Iris pigment epithelial cell (primary cell): ENCODE measurements around the gene RFWD3.

ENCODE experiments used
- DNase-seq: peaks from one replicate; pipeline ENCODE4 v3.0.0-alpha.2; 2011; ENCODE audit warnings: low read depth

The RFWD3 gene

GRCh38 chr16:74666010-74666421 lies 661 bp downstream of the RFWD3 start:
- DNase-seq, result no peak

- DNase-seq, result no peak
These were observed 5.6 kb downstream of the RFWD3 start for GRCh38 chr16:74661064-74661463.

GRCh38 chr16:74660383-74660782 lies 6.3 kb downstream of the RFWD3 start:
- no peak for DNase-seq

- no peak for DNase-seq
These were observed 7.6 kb downstream of the RFWD3 start for GRCh38 chr16:74659041-74659440.

DNA sequence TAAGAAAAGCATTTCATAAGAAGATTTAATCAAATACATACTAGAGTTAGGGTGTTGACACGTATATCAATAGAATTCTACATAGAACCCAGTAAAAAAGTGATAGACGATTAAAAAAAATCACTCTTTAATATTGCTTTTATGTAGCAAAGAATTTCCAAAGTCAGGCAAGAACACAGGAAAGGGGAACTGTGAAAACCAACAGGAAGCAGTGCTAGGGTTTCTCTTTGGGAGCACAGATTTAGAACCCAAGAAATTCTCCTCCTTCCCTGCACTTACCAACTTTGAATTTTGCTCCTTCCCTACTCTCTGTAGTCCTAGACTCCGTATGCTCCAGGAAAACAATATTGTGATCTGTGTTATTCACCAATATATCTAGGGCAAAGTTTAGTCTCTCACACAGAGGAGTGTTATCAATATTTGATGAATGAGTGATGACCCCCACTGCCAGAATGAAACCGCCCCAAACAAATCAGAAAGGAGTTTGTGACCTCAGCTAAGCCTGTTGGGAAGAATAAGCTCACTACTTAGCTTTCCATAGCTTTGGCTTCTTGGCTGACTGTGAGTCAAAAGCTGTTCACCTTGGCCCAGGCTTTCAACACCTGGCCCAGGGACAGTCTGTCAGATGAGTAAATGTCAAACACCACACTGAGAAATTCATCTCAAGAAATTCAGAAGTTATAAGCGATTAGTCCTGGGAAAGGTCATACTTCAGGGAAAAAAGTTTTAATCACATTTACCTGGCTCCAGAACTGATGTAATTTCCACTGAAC lies 8.6 kb downstream of the RFWD3 start:
- DNase-seq, result no peak

- DNase-seq, result no peak
These were observed 12.1 kb downstream of the RFWD3 start for GRCh38 chr16:74654536-74655050.

DNA sequence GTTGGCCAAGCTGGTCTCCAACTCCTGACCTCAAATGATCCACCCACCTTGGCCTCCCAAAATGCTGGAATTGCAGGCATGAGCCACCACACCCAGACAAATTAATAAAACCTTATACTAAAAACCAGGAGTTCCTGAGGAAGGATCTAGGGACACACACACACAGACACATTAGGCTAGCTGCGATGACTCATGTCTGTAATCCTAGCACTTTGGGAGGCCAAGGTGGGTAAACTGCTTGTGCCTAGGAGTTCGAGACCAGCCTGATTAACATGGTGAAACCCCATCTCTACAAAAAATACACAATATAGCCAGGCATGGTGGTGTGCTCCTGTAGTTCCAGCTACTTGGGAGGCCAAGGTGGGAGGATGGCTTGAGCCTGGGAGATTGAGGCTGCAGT lies 13.8 kb downstream of the RFWD3 start:
- DNase-seq, result peak; percentile 37

- no peak for DNase-seq
These were observed 14.4 kb downstream of the RFWD3 start for GRCh38 chr16:74652249-74652648.

DNA sequence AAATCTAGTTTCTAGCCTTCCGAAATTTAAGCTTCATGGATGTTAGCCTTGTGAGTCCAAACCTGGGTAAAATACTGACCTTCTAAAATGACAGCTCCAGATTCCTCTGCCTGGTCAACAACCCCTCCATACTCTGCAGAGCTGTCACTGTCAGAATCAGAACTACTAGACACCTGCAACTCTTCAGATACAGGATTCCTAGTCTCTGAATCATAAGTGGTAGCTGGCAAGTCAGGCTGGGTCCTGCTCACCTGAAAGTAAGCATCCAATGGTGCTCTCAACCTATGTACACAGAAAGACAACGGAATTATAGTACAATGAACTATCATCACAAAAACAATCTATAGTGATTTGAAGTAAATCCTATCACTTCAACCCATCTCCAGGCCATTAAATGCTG lies 14.8 kb downstream of the RFWD3 start:
- no peak for DNase-seq

DNA sequence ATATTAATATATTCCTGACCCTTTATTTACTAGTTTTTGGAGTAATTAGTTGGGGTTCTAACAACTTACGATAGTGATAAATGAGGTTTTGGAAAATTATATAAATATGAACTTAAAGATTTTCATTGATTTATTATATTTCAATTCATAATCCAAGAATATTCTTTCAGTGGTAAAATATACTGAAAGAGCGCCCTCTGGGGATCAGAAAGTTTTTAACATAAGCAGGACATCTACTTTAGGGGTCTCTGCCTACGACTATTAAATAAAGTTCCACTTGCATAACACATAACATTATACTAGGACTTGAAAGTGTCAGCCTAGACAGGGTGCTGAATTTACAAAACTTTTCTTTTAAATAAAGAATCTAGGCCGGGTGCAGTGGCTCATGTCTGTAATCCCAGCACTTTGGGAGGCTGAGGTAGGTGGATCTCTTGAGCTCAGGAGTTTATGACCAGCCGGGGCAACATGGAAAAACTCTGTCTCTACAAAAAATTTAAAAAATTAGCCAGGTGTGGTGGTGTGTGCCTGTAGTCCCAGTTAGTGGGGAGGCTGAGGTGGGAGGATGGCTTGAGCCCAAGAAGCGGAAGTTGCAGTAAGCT lies 15.6 kb downstream of the RFWD3 start:
- no peak for DNase-seq

DNA sequence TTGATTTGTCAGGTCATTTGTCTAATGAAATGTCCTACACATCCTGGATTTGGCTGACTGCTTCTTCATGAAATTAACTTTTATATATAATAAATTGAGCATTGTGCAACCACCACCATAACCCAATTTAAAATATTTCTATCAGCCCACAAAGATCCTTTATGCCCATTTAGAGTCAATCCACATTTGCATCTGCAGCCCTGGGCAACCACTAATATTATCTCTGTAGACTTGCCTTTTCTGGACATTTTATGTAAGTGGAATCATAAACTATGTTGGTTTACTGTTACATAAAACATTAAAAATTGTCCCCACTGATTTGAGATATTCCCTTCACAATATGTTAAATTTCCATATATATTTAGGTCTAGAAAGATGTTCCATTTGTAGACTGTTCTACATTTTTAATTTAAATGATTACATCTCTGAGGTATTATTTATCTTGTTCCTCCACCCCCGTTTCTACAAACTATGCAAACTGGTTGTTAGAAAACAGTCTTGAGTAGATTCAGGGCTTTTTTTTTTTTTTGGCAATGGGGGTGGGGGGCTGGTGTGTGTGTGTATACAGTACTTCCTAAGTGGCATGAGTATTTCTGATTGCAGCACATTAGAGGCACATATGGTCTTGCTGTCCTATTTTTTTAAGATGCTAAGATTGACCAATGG lies 16.7 kb downstream of the RFWD3 start:
- no peak for DNase-seq

DNA sequence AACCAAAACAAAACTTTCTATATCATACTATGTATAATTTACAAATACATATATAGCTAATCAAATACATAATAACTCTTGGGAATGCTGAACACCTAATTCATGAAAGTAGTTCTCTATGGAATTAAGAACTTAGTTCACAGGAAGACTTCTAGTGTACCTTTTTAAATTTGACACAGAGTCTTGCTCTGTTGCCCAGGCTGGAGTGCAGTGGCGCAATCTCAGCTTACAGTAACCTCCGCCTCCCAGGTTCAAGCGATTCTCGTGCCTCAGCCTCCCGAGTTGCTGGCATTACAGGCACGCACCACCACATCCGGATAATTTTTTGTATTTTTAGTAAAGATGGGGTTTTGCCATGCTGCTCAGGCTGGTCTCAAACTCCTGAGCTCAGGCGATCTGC lies 24.7 kb downstream of the RFWD3 start:
- DNase-seq, result no peak

GRCh38 chr16:74637742-74638453 lies 28.8 kb downstream of the RFWD3 start:
- no peak for DNase-seq

GRCh38 chr16:74635303-74635702 lies 31.4 kb downstream of the RFWD3 start:
- no peak for DNase-seq

- DNase-seq, result no peak
These were observed 33.0 kb downstream of the RFWD3 start for GRCh38 chr16:74633686-74634085.

- no peak for DNase-seq
These were observed 39.0 kb downstream of the RFWD3 start for GRCh38 chr16:74627506-74628220.

GRCh38 chr16:74626741-74627416 lies 39.8 kb downstream of the RFWD3 start:
- DNase-seq, result no peak

- DNase-seq, result no peak
These were observed 41.0 kb downstream of the RFWD3 start for GRCh38 chr16:74625500-74626350.

GRCh38 chr16:74623839-74624235 lies 42.8 kb downstream of the RFWD3 start:
- DNase-seq, result no peak

DNA sequence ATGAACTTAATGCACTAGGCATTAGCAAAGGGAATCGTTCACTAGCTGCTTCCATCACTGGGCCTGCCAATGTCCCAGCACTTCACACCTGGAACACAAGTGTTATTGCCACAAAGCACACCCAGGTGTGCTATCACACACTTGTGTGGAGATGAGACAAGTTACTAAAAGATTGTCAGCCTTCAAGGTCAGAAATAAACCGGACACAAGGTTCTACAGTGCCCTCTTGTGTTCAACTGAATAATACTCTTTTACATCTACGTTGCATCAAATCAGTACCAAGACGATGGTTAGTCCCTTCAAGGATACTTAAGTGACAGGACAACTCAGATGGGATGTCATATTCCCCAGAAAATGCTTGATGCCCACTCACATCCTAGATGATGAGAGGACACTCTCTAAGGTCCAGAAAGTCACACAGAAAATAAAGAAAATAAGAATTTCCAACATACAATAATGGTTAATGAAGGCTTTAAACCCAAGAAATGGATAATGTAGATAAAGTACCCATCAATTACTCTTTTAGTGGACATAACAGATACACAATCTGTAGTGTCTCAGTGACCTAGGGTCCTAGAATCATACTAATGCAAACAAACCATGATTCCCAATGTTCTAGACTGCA lies 43.4 kb downstream of the RFWD3 start:
- peak; percentile 60 for DNase-seq
